ENCODE results near the gene NRBP1.
"Not testable (repeated sequence)": the region's sequence is repeated elsewhere in the genome, so short reads cannot be mapped to it uniquely, and the experiment has no call there.

Gene NRBP1

DNA sequence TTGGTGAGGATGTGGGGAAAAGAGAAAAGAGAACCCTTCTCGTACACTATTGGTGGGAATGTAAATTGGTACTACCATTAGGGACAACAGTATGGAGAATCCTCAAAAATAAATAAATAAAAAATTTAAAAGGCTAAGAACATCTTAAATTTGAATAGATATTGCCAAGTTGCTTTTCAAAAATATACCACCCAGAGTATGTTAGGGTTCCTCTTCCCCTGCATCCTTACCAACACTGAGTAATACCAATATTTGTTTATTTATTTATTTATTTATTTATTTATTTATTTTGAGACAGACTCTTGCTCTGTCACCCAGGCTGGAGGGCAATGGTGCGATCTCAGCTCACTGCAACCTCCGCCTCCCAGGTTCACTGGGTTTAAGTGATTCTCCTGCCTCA is 5.5 kb upstream of the NRBP1 start:
- no peak for DNase-seq

DNA sequence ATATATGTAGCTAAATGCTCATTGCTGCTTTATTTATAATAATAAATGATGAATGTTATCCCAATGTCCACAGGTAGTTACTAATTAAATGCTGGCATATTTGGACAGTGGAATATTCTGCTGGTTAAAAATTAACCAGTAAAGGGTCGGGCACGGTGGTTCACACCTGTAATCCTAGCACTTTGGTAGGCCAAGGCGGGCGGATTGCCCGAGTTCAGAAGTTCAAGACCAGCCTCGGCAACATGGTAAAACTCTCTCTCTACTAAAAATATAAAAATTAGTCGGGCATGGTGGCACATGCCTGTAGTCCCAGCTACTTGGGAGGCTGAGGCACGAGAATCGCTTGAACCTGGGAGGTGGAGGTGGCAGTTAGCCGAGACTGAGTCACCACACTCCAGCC is 3.4 kb upstream of the NRBP1 start:
- not testable (repeated sequence) for DNase-seq

DNA sequence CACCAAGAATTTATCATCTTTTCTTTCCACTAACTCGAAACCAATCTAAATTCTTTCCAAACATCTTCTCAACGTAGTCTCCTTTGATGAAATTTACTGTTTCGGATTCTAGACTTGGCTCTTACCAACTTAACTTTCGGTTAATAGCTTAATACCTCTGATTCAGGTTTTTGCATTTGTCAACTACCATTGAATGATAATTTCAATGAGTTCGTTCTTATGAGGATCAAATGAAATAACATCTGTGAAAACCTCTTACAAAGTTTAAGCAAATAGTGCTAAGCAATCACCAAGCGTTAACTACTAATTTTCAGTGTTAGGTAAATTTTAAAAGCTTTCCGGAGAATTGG is 593 bp upstream of the NRBP1 start:
- no peak for DNase-seq

DNA sequence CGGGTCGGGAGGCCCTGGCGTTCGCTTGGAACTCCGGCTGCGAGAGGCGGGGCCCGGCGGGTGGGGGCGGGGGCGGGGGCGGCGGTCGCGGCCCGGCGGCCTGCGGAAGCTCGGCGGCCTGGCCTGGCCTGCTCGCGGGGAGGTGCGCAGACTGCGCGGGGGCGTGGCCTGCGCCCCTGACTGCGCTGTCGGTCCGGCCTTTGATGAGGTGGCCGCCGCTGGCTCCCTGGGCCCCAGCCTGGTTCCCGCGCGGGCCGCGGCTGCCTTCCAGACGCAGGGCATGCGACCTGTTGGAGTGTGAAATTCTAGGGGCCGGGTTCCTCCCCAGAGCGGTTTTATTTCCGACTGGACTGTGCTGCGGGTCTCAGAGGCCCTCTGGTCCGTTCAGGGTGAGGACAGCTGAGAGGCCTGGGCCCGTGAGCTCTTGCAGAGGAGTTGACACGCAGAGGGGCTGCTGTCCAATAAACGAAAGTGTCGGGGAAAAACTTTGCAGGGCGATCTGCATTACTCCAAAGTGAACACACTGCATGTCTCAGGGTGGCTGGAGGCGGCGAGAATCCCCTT is 629 bp downstream of the NRBP1 start:
- DNase-seq, result no peak

DNA sequence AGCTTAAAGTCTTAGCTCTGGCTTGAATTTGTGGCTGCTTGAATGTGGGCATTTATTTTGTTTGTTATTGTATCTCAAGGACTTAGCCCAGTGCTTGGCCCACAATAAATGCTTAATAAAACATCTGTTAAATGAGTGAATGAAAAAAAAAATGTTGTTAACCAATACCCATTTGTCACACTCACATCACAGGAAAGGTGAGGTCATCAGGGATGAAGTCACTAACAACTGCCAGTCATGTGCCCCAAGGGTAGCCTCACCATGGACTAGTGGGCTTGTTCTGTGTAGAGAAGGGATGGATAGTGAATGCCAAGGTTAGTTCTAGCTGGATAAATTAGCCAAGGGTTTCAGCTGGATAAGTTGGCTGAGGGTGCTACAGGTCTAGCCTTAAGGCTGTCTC is 3.0 kb downstream of the NRBP1 start:
- no peak for DNase-seq

DNA sequence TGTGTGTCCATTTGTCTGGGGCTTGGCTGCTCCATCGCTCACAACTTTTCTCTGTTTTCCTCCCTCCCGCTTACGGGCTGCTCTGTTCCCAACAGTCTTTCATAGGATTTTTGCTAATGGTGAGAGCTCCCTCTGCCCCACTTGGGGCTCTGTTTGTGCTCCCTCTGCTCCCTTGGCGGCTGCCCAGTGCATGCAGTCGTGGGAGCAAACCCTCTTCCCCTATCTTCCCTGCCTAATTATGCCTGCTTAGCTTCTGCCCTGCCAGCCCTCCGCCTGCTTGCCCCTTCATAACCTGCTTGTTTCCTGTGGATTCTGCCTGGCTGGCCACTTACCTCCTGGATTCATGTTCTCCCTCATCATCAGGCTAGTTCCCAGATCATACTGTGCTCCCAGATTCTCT is 7.2 kb downstream of the NRBP1 start:
- DNase-seq, result no peak

DNA sequence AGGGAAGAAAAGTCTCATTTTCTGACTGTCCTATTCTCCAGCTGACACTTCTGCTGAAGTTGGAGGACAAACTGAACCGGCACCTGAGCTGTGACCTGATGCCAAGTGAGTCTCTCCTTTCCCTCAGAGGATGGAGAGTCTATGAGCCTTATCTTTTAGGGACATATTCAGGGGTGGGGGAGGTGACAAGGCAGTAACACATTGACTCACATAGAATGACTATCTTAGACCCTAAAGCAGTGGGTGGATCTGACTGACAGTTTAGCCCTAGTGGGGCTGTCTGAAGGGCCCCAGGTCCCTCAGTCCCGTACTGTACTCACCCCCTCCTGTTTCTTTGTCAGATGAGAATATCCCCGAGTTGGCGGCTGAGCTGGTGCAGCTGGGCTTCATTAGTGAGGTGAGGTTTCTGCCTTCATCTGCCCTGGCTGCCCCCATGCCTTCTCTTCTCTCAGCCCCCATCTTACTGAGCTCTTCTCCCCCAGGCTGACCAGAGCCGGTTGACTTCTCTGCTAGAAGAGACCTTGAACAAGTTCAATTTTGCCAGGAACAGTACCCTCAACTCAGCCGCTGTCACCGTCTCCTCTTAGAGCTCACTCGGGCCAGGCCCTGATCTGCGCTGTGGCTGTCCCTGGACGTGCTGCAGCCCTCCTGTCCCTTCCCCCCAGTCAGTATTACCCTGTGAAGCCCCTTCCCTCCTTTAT is 12.9 kb downstream of the NRBP1 start:
- DNase-seq, result no peak

DNA sequence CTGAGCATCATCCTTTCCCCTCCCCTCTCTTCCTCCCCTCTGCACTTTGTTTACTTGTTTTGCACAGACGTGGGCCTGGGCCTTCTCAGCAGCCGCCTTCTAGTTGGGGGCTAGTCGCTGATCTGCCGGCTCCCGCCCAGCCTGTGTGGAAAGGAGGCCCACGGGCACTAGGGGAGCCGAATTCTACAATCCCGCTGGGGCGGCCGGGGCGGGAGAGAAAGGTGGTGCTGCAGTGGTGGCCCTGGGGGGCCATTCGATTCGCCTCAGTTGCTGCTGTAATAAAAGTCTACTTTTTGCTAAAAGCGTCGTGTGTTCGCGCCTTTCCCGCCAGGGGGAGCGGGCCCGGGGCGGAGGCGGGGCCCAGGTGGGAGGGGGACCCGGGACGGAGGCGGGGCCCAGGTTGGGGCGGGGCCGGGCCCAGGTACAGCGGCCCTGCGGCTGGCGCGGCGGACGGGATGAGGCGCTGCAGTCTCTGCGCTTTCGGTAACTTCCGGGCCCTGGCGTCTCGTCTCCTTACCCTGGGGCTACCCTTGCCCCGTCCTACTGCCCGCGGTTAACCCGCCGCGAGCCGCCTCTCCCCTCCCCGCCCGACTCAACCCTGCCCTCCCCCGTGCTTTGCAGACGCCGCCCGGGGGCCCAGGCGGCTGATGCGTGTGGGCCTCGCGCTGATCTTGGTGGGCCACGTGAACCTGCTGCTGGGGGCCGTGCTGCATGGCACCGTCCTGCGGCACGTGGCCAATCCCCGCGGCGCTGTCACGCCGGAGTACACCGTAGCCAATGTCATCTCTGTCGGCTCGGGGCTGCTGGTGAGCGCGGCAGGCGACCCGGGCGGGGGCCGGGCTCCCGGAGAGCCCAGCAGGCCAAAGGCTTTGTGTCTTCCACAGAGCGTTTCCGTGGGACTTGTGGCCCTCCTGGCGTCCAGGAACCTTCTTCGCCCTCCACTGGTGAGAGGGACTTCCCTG is 13.8 kb downstream of the NRBP1 start, which contains the start of gene KRTCAP3:
Gene KRTCAP3 (plus strand): TSS at position 424 of the 962 bp plus-strand sequence. CDS start 32 bp downstream, at position 456.
- peak; percentile 37 for DNase-seq

DNA sequence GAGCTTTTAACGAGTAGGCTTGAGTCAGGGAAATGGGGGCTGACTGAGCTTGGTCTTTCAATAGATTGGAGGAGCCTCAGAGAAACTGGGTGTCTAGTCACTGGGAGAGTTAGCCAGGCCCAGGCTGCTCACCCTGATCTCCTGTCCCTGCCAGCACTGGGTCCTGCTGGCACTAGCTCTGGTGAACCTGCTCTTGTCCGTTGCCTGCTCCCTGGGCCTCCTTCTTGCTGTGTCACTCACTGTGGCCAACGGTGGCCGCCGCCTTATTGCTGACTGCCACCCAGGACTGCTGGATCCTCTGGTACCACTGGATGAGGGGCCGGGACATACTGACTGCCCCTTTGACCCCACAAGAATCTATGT is 14.5 kb downstream of the NRBP1 start:
- DNase-seq, result no peak

DNA sequence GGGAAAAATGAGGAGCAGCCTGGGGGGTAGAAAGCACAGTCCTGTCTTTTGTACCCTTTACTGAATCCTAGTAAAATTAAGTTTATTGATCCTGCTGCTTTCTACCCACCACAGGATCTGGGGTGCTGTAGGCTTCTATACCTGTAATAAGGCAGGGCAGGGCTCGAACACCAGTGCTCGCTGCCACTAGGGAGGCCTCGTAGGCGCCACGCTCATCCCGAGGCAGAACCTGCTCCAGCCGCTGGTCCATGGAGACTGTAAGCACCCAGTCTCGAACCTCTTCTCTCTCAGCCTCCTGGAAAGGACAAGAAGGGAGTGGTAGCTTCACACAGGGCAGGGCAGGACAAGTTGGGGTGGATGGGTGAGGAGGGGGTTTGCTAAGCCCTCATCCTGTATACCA is 16.7 kb downstream of the NRBP1 start:
- no peak for DNase-seq

DNA sequence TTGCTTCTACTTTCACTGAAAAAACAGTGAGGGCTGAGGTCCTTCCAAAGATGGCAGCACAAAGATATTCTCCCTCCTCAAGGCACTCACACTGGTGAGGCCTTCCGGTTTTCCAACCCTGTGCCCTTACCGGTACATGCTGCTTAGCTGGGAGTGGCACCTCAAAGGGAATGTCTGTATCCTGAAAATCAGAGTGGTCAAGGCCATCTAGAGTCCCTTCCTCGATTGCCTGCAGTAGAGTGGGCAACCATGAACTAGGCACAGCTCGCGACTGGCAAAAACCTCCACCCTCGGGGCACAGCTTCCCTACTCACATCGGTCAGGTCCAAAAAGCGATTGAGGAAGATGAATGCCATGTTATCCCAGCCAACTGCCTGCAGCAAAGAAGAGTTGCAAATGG is 17.2 kb downstream of the NRBP1 start:
- no peak for DNase-seq

DNA sequence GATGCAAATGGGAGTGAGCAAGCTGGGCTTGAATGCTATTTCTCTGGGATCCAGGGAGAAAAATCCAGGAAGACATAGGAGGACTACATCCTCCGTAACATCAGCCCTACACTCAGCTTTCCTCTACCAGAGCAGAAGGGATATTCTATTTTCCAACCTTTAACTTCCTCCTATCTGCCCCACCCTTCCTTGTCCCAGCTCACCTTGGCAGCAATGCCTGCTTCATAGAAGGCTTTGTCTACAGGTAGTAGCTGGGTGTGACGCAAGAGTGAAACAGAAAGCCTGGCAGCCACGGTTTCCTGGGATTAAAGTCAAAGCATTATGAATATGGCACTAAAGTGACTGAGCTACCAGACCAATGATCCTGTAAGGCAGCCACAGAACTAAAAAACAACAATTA is 17.6 kb downstream of the NRBP1 start:
- DNase-seq, result no peak

DNA sequence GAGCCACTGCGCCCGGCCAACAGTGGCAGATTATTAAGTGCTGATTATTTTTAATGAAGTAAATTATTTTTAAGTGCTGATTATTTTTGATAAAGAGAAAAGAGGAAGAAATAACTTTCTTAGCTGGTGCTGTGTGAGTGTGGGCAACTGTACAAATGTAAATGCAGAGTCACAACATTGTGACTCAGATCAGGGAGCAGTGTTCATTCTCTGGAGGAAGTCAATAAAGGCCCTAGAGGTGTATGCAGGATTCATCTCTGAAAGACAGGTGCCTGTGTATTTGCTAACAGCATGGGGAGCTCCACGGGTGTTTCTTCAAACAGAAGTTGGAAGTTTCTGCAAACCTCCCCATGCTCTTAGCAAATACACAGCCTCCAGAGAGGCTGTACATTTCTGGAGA is 19.9 kb downstream of the NRBP1 start:
- DNase-seq, result no peak

DNA sequence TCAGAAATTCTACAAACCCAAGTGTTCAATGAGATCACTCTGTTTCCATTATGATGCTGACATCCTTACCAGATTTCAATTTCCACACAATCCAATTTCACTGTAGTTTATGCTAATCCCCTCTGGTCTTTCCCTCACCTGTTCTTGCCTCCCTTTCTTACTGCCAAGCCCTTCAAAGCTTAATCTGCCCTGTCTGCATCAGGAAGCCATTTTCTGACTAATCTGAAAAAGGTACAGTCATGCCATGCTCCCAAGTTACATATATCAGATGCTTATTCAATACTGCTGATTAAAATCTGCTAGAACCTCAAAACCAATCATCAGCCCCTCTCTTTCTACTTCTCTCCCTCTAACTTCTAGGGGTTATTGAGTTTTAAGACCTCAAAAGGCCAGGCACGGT is 22.7 kb downstream of the NRBP1 start:
- no peak for DNase-seq

DNA sequence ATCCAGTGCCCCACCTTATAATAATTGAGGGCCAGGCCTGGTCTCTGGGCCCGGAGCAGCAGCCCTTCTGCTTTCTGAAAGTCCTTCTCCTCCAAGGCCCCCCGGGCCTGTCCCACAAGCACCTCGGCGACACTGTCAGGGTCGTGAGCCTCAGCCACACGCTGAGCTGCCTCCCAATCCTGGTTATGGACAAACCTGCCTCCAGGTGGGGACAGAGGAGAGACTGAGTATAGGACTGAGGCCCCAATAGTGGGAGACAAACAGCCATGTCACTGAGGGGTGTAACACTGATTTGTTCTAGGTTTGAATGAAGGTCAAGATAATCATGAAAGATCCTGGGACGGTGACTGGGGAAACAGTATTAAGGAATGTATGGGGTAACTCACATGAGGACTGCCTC is 25.5 kb downstream of the NRBP1 start:
- DNase-seq, result no peak

DNA sequence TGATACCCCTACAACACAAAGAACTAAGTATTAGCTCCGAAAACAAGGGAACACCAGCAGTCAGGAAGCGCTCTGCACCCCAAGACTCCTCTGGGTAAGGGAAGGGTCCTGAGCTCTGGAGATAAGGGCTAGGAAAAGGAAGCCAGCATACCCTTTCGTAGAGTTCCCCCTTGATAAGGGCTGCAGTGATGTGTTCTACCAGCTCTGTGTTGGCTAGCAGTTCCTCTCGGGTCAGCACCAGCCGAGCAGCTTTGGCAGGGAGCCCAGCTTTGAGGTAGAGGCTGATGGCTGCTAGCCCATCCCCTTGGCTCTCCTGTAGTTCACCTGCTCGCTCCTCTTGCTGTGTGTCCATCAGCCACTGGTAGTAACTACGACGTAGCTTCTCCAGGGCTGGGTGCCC is 32.7 kb downstream of the NRBP1 start:
- DNase-seq, result no peak

DNA sequence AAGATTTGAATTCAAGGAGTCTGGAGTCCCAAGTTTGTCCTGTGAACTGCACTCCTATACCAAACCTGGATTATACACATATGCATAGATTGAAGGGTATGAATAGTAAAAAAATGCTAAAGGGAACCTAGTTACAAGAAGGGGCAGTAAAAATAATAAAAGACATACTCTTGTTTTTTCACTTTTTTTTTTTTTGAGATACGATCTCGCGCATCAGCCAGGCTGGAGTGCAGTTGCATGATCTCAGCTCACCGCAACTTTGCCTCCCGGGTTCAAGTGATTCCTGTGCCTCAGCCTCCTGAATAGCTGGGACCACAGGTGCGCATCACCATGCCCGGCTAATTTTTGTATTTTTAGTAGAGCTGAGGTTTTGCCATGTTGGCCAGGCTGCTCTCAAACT is 36.0 kb downstream of the NRBP1 start:
- no peak for DNase-seq

DNA sequence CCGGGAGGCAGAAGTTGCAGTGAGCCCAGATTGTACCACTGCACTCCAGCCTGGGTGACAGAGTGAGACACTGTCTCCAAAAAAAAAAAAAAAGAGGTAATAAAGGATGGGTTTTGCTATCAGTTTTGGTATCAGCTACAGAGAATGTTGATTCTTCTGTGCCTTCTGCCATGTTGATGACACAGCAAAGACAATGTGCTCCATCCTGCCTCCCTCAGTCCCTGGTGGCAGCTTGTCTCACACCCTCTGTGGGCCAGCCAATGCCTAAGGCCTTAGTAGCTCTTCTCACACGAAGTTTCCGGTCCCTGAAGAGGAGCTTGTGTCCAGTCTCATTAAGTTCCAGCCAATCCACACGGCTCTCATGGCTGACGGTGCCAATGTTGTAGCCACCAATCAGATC is 43.5 kb downstream of the NRBP1 start:
- DNase-seq, result no peak

DNA sequence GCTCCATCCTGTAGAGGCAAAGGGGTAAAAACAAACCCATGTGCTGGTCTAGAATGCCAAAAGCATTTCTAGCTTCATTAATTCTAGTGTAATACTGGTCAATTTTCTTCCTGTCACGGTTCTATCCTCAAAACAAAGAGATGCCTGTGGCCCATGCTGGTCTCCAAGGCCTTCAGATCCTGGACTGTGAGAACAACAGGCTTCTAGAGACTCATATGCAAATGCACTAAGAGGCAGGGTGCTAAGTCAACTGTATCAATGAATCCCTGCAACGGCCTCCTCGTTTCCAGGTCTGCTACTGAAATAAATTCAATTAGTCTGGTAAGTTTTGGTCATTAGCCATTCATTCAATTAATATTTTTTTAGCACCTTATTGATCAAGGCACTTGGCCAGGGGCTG is 57.1 kb downstream of the NRBP1 start:
- DNase-seq, result no peak

DNA sequence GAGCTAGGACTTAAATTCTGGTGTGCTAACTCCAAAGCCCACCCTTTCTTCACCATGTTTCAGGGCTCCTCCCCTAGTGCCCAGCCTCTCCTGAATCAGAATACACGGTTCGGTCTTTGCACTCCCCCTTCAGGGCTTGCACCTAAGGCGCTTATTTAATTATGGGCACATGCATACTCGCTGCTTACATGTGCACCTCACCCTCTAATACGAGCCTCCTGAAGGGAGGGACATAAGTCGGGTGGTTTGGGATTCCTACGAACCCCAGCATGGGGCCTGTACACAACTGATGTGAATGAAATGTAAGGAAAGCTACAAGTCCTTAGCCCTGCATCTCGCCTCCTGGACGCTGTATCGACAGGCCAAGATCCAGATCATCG is 60.7 kb downstream of the NRBP1 start:
- no peak for DNase-seq

DNA sequence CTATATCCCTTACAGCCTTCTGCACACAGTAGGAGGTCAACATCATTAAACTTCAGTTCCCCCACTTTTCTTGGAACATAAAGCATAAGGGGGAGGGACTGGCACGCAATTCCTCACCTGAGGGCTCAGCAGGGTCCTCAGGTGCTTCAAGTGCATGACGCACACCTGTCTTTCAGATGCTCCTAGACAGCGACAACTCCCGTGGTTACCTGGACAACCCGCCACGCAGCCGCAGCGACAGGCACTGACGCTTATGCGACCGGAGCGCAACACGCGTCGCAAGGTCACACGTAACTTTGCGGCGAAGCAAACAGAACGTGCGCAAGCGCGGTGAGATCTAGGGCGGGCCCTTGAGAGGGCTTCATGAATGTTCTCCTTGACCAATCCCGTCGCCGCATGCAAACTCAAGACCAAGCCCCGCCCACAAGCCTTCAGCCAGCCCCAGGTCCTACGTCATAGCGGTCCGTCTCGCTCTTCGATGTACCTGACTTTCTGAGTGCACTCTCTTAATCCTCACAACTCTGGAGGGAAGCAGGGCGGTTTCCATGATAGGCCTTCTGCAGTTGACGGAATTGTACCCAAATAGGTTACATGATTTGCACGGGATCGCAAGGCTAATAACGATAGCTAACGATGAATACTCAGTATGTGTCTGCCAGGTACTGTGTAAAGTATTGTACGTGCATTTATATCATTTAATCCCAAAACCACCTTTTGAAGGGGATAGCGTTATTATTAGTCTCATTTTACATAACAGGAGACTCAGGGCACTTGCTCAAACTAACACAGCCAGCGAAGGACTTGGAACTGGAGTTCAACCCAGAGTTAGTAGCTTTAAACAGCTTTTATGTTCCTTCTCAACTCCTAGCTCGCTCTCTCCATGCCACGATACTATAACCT is 61.3 kb downstream of the NRBP1 start, which contains the start of gene IFT172:
Gene IFT172 (minus strand): TSS at position 246 of the 900 bp plus-strand sequence. CDS start 90 bp downstream, at position 156.
- DNase-seq, result peak; percentile 99
